Measurements from ENCODE around the gene SOCS6. TPM values are rescaled to one million over a fixed set of nuclear protein-coding genes. Genes with fewer than 3 reads are reported as not detected.

The SOCS6 gene
- total RNA-seq, 4 donors from 2014 or later, result 12.8 to 26.8 (median 16.3) TPM

DNA sequence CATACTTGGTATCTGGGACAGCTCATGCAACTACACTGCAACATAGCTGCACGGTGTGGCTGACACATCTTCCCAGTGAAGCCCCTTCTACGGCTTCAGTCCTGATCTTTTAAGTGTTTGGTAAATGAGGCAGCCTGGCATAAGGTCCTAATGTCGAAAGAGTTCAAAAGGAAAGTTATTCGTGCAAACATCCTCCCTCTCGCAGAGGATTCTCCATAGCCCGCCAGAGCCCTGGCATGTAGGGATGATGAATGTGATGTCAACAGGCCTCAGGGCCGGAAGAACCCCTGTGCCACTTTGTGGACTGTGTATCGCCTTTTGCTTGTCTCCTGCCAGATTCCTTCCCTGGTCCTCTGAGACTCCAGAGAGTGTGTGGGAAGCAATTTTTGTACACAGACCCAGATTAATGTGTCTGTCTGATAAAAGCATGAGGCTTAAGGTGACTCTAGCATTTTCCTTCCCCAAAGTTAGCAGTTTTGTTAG, 88.5 kb downstream of the SOCS6 start:
- Histone ChIP-seq H3K27ac (no peak overlapping the region), H3K27me3 (no peaks in the 10 kb centered on the region), H3K36me3 (no peaks in the 10 kb centered on the region), H3K4me3 (no peak overlapping the region), H3K9me3 (no peaks in the 10 kb centered on the region), H3K4me1 (no peaks in the 10 kb centered on the region)
- intact Hi-C loops (cut with DNase I; ENCODE audit: low total_unique reads) (no loop called here), in situ Hi-C loops (cut with MboI; ENCODE audit: low sequenced_read_pairs in 4 of 4) (no loop called here)
- no peak for ATAC-seq
- TF ChIP-seq, protein P1, sequence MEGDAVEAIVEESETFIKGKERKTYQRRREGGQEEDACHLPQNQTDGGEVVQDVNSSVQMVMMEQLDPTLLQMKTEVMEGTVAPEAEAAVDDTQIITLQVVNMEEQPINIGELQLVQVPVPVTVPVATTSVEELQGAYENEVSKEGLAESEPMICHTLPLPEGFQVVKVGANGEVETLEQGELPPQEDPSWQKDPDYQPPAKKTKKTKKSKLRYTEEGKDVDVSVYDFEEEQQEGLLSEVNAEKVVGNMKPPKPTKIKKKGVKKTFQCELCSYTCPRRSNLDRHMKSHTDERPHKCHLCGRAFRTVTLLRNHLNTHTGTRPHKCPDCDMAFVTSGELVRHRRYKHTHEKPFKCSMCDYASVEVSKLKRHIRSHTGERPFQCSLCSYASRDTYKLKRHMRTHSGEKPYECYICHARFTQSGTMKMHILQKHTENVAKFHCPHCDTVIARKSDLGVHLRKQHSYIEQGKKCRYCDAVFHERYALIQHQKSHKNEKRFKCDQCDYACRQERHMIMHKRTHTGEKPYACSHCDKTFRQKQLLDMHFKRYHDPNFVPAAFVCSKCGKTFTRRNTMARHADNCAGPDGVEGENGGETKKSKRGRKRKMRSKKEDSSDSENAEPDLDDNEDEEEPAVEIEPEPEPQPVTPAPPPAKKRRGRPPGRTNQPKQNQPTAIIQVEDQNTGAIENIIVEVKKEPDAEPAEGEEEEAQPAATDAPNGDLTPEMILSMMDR (IDR thresholded peaks at IDR 0.05 in 4 of 5, conservative IDR thresholded peaks at IDR 0.05 in 1 of 5), result no peak
- no peak for TF ChIP-seq POLR2A (IDR thresholded peaks at IDR 0.05)
- no peak for DNase-seq

DNA sequence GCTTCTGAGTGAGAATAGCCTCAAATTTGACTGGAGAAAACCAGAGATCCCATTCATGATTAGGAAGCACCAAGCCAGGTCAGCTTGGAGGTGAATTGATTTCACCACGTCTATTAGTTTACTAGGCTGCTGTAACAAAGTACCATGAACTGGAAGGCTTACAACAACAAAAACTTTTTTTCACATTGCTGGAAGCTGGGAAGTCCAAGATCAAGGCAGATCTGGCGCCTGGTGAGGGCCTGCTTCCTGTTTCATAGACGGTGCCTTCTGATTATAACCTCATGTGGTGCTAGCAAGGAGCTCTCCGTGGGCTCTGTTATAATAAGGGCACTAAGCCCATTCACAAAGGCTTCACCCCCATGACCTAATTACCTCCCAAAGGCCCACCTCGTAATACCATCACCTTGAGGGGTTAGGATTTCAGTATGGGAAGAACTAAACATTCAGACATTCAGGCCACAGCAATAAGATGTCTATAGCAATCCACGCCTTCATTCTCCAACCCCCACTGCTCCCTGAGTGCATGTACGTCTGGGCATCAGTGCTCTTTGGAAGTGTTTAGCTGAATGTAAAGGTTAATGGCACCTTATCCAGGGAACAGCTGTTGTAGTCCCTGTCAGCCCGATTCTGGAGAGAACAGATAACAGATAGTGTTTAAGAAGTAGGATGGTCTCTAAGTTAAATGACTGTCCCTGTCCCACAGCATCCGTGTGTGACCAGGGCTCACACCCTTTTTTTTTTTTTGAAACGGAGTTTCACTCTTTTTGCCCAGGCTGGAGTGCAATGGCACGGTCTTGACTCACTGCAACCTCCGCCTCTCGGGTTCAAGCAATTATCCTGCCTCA, 89.2 kb downstream of the SOCS6 start:
- DNase-seq (no peak), ATAC-seq (no peak)
- Histone ChIP-seq H3K27me3 (no peaks in the 10 kb centered on the region), H3K36me3 (no peaks in the 10 kb centered on the region), H3K27ac (no peak overlapping the region), H3K9me3 (no peaks in the 10 kb centered on the region), H3K4me1 (no peaks in the 10 kb centered on the region), H3K4me3 (no peak overlapping the region)
- TF ChIP-seq, protein P1 (IDR thresholded peaks at IDR 0.05 in 4 of 5, conservative IDR thresholded peaks at IDR 0.05 in 1 of 5), result no peak
- in situ Hi-C loops (cut with MboI; ENCODE audit: low sequenced_read_pairs in 4 of 4) (no loop called here), intact Hi-C loops (cut with DNase I; ENCODE audit: low total_unique reads) (no loop called here)

Other genes with a start within 250 kb of the SOCS6 start
- 1 to 10 TPM; 3.2 to 9.7 (median 4.9) TPM for gene RTTN, start 83.4 kb upstream of the SOCS6 start, total RNA-seq